Femur (tissue), 1 donor: ENCODE measurements around the gene RNF167.

Experiments used
- DNase-seq: peaks from one replicate; pipeline ENCODE4 v3.0.0-alpha.2; 2017

RNF167 gene

DNA sequence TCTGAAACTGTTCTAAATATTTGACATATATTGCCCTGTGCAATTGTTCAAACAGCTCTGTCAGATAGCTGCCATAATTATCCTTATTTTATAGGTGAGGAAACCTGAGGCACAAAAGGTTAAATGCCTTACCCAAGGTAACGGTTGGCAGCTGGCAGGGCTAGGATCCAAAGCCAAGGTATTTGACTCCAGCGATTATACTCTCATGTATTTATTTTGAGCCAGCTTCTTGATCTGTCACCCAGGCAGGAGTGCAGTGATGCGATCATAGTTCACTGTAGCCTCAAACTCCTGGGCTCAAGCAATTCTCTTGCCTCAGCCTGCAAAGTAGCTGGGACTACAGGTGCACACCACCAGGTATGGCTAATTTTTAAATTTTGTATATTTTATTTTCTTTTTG, 18.0 kb downstream of the RNF167 start:
- no peak for DNase-seq

DNA sequence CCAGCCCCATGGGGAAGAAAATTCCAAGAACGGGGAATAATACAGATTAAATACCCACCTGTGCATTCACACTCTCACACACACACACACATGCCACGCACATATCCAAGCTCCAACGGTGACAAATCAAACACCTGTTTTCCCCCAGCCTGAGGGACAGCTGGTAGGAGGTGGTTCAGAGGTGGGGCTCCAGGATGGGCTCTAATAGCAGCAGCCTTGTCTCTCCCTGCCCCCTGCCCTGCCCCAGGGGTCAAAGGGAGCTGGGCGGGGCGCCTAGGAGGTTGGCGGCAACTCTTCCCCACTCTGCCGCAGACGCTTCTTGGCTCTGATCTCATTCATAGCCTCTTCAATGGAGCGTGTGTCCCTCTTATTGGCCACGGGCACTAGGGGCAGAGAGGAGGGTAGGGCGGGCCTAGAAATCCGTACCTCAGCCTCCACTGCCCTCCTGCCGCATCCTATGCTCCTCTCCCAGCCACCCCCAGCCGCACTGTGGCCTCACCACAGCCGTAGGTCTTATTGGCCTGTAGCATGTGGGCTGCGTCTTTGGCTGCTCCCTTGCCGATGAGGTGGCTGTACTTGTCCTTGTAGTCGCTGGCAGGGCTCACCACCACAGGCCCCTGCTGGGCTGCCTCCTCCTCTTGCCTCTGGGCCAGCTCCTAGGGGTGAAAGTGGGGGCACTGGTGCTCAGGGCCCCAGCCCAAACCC, 19.3 kb downstream of the RNF167 start:
- no peak for DNase-seq

GRCh38 chr17:4960279-4960922, 20.3 kb downstream of the RNF167 start:
- no peak for DNase-seq

DNA sequence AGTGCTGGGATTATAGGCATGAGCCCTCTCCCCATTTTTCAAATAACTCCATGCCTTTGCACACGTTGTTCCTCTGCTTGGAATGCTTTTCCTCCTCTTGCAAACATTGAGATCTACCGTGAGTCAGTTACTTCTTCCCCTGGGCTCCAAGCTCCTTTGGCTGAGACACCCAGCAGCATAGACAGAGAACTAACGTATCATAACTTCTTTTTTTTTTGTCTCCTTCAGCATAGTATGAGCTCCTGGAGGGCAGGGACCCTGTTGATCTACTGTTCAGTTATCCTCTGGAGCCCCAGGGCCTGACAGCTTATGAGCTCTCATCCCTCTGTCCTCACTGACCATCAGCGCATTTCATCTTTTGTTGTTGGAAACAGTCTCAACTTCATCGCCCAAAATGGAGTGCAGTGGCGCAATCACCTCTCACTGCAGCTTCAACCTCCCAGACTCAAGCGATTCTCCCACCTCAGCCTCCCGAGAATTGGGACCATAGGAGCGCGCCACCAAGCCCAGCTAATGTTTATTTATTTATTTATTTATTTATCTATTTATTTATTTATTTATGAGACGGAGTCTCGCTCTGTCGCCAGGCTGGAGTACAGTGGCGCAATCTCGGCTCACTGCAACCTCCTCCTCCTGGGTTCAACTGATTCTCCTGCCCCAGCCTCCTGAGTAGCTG, 25.4 kb downstream of the RNF167 start:
- peak; percentile 16 for DNase-seq

GRCh38 chr17:4966844-4967538, 26.9 kb downstream of the RNF167 start:
- peak; percentile 100 for DNase-seq

DNA sequence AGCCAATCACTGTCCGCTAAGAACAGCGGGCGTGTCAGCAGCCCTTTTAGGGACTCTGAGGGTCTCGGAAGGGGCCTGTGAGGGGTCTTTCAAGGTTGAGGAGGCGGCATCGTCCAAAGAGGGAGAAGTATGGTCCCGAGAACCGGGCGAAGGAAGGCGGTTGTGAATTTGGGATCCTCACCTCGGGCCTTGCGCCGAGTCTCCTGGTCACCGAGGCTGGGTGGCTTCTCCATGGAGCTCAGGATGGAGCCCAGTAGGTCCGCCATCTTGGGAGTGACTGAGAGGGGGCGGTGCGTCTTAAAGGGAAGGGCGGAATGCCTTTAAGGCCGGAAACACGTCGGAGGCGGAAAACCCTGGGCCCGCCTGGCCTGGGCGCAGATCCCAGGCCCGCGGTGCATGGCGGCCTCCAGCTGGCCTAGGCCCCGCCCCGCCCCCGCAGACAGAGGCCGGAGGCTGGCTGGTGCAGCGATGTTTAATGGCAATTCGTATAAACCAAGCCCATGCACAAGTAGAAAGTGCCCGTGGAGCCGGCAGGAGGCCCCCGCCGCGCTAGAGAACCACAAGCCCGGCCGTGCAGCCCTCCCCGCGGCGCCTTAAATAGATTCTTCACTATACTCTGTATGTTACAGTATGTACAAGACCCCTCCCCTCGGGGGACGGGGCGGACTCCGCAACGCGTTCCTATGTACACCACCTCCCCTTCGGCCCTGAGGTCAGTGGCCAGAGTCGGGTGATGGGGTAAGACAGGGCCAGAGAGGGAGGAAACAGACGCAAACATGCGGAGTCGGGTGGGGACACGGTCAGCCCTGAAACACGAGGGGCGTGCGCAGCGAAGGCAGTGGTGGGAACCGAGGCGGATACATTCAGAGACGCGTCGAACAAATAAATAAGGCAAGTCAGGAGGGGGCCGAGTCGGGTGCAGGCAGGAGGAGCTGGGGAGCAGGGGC, 27.7 kb downstream of the RNF167 start, which contains the start of gene SPAG7:
SPAG7 (minus strand) TSS at position 279 of the 947 bp plus-strand sequence; CDS start at position 266, 13 bp downstream.
- DNase-seq, result peak; percentile 98

DNA sequence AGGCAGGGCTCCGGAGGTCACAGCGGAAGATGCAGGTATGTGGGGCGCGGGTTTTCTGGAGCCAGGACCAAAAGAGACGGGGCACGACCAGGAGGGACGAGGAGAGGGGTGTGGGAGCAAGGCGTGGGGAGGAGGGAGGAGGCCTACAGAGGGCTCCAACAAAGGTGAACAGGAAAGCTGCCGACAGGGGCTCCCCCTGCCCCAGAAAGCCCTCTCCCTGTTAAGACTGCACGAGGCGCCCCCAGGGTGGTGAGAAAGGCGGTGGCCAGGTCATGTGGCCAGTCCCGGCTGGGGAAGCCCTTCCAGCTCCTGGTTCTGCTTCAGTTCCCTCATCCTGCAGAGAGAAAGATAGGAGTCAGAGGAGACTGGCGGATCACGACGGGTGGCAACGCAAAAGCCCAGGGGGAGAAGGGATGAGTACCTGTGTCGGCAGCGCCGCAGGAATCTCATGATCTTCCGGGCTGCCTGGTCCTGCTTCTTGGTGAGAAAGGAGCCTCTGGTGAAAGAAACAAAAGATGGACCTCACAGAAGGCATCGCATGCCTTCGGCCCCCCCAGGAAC, 28.5 kb downstream of the RNF167 start:
- no peak for DNase-seq

- DNase-seq, result peak; percentile 38
Measured at GRCh38 chr17:4969047-4969550, 29.0 kb downstream of the RNF167 start.

- DNase-seq, result no peak
Measured at GRCh38 chr17:4969551-4970173, 29.6 kb downstream of the RNF167 start.

DNA sequence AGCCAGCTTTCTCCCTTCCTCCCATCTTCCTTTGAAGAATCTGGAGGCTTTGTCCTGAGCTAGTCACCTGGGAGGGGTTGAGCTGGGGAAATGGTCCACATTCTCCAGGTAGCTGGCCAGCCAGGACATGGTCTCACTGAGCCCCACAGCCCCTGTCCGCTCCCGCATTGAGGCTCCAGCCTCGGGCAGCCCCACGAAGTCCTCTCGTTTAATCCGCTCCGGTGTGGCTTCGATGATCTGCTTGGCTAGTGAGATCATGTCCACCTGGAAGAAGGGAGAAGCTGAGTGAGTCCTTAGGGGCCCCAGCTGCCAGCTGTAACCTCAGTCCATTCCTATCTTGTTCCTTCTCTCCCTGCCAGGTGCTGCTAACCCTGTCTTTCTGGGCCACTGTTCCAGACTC, 30.2 kb downstream of the RNF167 start:
- DNase-seq, result no peak

DNA sequence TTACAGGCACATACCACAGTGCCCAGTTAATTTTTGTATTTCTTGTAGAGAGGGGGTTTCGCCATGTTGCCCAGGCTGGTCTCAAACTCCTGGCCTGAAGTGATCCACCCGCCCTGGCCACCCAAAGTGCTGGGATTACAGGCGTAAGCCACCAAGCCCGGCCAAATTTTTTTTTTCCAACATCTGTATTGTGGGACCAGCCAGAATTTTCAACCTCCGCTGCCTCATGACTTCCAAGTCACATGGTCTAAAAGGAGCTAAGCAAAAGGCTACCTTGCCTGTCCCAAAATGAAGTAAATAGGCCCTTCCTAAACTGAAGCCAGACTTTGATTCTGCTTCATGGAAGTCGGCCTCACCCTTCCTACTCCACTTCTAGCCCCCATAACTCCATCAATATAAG, 31.8 kb downstream of the RNF167 start:
- no peak for DNase-seq

- no peak for DNase-seq
Measured at GRCh38 chr17:4972322-4972721, 32.3 kb downstream of the RNF167 start.

DNA sequence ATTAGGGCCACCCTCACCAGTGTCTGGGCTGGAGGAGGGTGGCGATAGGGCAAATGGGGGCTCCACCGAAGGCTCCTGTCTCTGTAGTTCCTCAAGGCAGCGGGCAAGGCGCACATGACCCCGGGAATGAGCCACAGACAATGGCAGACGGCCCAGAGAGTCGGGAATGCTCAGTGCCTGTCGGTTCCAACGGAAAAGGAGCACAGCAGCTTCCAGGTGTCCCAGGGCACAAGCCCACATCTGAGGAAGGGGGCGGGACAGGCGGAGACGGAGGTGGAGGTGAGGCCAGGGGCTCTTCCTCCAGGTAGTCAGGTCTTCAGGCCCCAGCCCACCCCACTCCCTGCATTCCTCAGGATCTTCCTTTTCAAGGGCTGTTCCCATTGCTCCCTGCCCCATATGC, 32.7 kb downstream of the RNF167 start:
- no peak for DNase-seq

DNA sequence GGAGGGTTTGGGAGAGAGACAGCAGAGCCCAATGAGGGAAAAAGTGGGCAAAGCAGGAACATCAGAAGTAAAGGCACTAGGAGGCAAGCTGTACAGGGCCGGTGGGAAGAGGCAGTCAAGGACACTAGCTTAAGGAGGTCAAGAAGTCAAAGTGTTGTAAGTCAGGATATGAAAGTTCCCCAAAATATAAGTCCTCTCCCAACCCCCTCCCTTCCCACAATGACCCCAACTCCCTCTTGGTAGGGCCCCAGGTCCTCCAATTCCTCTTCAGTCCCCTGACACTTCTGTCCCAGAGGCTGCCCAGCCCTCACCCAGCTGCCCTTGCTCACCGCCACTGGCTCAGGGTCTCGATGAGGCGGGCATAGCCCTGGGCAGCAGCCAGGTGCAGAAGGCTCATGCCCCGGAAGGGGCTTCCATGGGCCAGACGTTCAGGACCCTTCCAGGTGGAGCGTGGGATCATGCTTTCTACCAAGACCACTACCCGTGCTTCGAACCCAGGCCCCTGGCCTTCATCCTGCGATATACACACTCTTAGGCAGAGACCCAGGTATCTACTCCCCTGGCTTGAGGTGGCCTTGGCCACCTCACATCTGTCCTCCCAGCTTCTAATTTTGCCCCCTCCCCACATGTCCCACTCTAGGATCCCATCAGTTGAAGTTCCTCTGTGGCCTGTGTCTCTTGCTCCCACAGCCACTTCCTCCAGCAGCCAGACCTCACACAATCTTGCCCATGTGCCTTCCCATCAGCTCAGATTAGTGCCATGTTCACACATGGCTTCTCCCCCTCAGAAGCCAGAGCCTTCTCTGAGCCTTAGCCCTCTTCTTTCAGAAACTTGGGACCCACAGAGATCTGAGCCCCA, 33.4 kb downstream of the RNF167 start:
- DNase-seq, result no peak

- DNase-seq, result no peak
Measured at GRCh38 chr17:4974115-4974670, 34.1 kb downstream of the RNF167 start.

GRCh38 chr17:4978726-4979125, 38.7 kb downstream of the RNF167 start:
- DNase-seq, result no peak

DNA sequence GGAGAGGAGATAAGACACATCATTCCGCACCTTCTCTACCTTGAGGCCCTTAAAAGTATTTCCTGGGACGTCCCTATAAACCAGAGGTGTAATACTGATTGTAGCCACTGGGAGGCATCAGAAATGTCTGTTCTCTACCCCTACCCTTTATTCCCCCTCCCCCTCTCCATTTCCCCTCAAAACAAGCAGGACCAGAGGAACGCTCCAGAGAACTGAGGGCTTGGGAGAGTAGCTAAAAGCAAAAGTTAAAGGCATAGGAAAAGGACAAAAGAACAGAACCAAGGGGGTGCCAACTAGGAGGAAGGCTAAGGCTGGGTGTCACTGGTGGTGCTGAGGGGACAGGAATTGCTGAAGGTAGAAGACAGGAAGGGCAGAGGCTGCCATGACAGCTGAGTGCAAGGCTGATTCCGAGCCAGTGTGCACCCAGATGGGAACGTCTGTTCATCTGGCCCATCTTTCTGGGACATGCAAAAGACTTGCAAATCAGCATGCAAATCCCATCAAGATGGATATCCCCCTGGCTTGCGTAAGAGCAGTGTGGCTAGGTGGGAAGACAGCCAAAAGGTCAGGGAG, 40.7 kb downstream of the RNF167 start:
- no peak for DNase-seq

GRCh38 chr17:4982305-4982704, 42.2 kb downstream of the RNF167 start:
- no peak for DNase-seq

DNA sequence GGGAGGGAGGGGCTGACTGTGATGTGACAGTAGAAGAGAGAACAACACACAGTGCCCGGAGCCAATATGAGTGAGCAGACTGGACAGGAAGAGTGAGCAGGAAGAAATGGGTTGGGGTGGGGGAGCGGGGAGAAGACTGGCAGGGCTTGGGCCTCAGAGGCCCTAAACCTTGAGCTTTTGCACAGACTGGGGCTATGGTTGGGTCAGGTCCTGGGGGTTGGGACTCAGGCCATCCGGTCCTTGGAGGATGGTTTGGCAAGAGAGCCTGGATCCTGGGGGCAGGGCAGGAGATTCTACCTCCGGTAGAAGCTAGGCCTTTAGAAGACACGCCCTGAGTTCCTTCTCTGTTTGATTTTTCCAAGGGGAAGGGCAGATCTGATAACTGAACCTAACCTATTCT, 46.3 kb downstream of the RNF167 start:
- no peak for DNase-seq
